Suppressor macrophage (primary cell): ENCODE results near the gene GXYLT2.
"Not testable (repeated sequence)": the region's sequence is repeated elsewhere in the genome, so short reads cannot be mapped to it uniquely, and the experiment has no call there.

ENCODE experiments used
- DNase-seq, 4 experiments: peaks; one replicate each; pipeline ENCODE4 v3.0.0-alpha.2; 2020 to 2022

Gene GXYLT2

GRCh38 chr3:72892081-72892775, 4.4 kb downstream of the GXYLT2 start:
- DNase-seq = peak; percentile 31 to 64 (median 48)

- DNase-seq = no peak
These were observed 5.0 kb downstream of the GXYLT2 start for GRCh38 chr3:72892870-72893269.

GRCh38 chr3:72894976-72895552, 7.2 kb downstream of the GXYLT2 start:
- peak; percentile 18 to 55 (median 44) for DNase-seq

- DNase-seq = no peak
These were observed 9.3 kb downstream of the GXYLT2 start for GRCh38 chr3:72896996-72897757.

- no peak for DNase-seq
These were observed 9.8 kb downstream of the GXYLT2 start for GRCh38 chr3:72897758-72898007.

GRCh38 chr3:72899349-72899765, 11.5 kb downstream of the GXYLT2 start:
- DNase-seq = no peak

GRCh38 chr3:72900048-72900447, 12.2 kb downstream of the GXYLT2 start:
- DNase-seq = no peak

GRCh38 chr3:72901840-72902239, 14.0 kb downstream of the GXYLT2 start:
- DNase-seq = no peak

- DNase-seq = no peak
These were observed 15.2 kb downstream of the GXYLT2 start for GRCh38 chr3:72903004-72903403.

- DNase-seq = no peak
These were observed 16.3 kb downstream of the GXYLT2 start for GRCh38 chr3:72904163-72904562.

GRCh38 chr3:72906154-72906553, 18.3 kb downstream of the GXYLT2 start:
- DNase-seq = no peak

GRCh38 chr3:72907131-72907711, 19.4 kb downstream of the GXYLT2 start:
- no peak for DNase-seq

GRCh38 chr3:72907731-72908620, 20.1 kb downstream of the GXYLT2 start:
- peak in 2 of 4 experiments; percentile 12 to 30 for DNase-seq

GRCh38 chr3:72909591-72909990, 21.7 kb downstream of the GXYLT2 start:
- DNase-seq = no peak

GRCh38 chr3:72912532-72912931, 24.7 kb downstream of the GXYLT2 start:
- DNase-seq = no peak

GRCh38 chr3:72914383-72914782, 26.5 kb downstream of the GXYLT2 start:
- DNase-seq = no peak

- DNase-seq = no peak
These were observed 28.4 kb downstream of the GXYLT2 start for GRCh38 chr3:72916250-72916649.

GRCh38 chr3:72919520-72919919, 31.7 kb downstream of the GXYLT2 start:
- no peak for DNase-seq

GRCh38 chr3:72924055-72924454, 36.2 kb downstream of the GXYLT2 start:
- peak in 2 of 4 experiments; percentile 7 to 14 for DNase-seq

GRCh38 chr3:72928781-72929735, 41.2 kb downstream of the GXYLT2 start:
- not testable (repeated sequence) for DNase-seq

GRCh38 chr3:72930754-72931153, 42.9 kb downstream of the GXYLT2 start:
- DNase-seq = no peak
